GM19351 (cell line): Measurements from ENCODE around the gene NEU1.
"Not testable (repeated sequence)": the region's sequence is repeated elsewhere in the genome, so short reads cannot be mapped to it uniquely, and the experiment has no call there.

Experiments used
- ATAC-seq: cut with Tn5 transposase; IDR thresholded peaks from one replicate; pipeline ENCODE4 v1.9.1; 2021; ENCODE audit warnings: mild to moderate bottlenecking, moderate library complexity; ENCODE audit not compliant: unreplicated experiment

Gene NEU1

DNA sequence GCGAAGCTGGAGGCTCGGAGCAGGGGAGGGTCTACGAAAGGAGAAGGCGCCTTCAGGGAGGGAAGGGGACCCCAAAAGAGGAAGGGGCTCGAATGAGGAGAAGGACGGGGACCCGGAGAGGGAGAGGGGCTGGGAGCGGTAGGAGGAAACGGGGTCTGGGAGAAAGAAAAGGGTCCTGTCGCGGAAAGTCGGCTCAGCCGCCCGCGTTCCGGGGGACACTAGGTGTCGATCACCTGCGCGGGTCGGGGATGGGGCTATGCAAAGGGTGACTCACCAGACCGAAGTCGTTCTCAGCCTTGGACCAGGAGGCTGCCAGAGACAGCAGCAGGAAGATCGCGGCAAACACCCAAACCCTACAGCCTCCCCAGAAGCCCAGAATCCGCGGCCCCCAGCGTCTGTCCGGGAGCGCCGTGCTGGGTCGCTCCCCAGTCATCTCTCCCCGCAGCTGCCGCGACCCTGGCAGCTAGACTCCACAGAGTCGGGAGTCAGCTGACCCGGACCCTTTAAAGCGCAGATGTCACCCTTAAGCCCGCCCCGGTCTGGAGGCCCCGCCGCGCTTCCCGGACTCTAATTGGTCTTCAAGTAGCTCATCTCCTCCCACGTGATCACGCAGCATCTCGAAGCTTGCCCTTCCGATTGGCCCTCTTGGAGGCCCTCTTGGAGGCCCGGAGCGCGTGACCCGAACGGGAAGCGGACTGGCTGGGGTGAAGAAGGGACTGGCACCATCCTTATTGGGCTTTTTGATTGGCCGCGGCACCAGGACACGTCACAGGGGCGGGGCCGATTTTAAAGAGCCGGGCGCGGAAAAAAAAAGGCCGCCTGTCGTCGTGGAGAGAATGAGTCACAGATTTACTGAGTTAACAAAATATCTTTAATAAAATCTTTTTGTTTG, at the start of gene NEU1:
NEU1 (minus strand) TSS at position 478 of the 892 bp plus-strand sequence; CDS start at position 433, 45 bp downstream.
- peak; percentile 93 for ATAC-seq

DNA sequence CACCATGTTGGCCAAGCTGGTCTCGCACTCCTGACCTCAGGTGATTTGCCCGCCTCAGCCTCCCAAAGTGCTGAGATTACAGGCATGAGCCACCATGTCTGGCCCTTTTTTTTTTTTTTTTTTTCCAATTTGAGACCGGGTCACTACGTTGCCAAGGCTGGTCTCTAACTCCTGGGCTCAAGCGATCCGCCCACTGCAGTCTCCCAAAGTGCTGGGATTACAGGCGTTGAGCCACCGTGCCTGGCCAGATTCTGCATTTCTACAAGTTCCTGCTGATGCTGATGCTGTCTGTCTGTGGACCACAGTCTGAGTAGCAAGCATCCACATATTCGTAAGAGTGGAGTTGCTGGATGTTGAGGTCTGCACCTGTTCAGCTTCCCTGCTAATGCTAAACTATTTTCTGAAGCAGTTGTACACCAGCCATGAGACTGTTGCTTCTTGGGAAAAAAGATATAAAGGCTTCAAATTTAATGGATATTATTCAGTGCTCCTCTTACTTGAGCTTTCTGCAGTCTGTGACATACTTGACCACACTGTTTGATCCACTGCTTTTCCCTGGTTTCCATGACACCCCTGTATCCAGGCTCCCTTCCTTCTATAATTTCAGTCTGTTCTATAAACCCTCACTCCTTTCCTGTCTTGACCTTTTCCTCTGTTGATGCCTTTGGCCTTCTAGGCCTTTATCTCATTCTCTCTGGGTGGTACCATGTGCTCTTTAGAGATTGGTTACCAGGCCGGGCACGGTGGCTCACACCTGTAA, 49.4 kb upstream of the NEU1 start:
- ATAC-seq, result no peak

DNA sequence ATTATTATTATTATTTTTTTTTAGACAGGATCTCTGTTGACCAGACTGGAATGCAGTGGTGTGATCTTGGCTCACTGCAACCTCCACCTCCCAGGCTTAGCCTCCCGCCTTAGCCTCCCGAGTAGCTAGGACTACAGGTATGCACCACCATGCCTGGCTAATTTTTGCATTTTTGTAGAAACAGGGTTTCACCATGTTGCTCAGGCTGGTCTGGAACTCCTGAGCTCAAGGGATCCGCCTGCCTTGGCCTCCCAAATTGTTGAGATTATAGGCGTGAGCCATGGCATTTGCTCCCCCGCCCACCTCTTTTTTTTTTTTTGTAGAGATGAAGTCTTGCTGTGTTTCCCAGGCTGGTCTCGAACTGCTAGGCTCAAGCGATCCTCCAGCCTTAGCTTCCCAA, 46.7 kb upstream of the NEU1 start:
- ATAC-seq, result not testable (repeated sequence)

DNA sequence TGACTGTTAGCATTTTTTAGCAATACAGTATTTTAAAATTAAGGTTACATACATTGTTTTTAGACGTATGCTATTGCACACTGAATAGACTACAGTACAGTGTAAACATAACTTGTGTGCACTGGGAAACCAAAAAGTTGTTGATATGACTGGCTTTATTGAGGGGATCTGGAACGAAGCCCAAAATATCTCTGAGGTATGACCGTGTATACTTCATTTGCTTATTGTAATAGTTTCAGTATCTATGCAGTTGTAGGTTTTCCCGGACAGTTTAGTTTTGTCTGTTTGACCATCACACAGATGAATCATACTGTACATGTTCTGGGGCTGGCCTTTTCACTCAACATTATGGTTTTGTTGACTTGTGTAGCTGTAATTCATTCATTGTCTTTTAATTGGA, 46.2 kb upstream of the NEU1 start:
- peak; percentile 85 for ATAC-seq

DNA sequence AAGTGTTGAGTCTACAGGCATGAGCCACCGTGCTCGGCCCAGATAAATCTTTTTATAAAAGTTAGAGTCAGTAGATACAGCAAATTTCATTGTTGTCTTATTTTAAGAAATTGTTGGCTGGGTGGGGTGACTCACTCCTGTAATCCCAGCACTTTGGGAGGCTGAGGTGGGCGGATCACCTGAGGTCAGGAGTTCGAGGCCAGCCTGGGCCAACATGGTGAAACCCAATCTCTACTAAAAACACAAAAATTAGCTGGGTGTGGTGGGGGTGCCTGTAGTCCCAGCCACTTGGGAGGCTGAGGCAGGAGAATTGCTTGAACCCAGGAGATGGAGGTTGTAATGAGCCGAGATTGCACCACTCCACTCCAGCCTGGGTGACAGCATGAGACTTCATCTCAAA, 45.6 kb upstream of the NEU1 start:
- not testable (repeated sequence) for ATAC-seq

DNA sequence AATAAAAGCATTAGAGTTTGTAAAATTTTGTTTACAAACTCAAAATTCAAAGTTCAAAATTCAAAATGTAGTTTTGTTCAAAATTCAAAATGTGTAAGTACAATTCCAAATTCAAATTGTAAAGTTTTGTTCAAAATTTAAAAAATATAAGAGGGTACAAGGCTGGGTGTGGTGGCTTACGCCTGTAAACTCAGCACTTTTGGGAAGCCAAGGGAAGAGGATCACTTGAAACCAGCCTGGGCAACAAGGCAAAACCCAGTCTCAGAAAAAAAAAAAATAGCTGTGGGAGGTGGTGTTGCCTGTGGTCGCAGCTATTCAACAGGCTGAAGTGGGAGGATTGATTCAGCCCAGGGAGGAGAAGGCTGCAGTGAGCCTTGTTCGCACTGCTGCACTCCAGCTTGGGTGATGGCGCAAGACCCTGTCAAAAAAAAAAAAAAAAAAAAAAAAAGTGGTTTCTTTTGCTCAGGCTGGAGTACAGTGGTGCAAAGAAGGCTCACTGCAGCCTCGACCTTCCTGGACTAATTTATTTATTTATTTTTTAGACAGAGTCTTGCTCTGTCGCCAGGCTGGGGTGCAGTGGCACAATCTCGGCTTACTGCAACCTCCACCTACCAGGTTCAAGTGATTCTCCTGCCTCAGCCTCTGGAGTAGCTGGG, 44.7 kb upstream of the NEU1 start:
- ATAC-seq, result no peak

DNA sequence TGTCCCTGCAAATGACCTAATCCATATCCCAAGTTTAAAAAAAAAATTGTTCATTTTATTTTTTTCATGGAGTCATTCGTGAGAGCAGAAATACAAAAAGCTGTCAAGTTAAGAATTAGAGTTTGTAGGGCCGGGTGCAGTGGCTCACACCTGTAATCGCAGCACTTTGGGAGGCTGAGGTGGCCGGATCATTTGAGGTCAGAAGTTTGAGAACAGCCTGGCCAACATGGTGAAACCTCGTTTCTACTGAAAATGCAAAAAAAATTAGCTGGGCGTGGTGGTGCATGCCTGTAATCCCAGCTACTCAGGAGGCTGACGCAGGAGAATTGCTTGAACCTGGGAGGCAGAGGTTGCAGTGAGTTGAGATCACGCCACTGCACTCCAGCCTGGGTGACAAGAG, 44.1 kb upstream of the NEU1 start:
- not testable (repeated sequence) for ATAC-seq

DNA sequence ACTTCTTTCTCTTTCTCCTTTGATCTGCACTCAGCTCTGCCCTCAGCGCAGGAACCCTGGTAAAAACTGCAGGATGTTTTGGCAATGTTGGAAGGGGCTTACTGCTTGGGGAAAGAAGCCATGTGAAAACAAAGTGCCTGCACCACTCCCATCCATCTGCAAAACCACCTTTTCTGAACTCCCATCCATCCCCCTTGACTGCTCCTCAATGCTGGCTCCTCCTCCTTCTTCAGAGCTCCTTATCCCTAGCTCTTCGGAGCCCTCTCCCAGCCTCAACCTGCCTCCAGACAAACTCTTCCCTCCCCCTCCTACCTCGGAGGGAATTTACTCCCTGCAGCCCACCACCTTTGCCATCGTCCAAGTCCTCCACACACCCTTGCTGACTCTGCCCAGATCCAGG, 43.5 kb upstream of the NEU1 start:
- no peak for ATAC-seq

DNA sequence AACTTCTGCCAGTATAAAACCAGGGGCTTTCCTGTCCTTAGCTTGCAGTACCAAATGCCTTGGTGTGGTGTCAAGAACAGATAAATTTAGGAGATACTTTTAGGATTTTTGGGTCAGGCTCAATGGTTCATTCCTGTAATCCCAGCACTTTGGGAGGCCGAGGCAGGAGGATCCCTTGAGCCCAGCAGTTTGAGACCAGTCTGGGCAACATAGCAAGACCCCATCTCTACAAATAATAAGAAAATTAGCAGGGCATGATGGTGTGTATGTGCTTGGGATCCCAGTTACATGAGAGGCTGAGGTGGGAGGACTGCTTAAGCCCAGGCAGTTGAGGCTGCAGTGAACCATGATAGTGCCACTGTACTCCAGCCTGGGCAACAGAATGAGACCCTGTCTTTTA, 42.4 kb upstream of the NEU1 start:
- ATAC-seq, result no peak

DNA sequence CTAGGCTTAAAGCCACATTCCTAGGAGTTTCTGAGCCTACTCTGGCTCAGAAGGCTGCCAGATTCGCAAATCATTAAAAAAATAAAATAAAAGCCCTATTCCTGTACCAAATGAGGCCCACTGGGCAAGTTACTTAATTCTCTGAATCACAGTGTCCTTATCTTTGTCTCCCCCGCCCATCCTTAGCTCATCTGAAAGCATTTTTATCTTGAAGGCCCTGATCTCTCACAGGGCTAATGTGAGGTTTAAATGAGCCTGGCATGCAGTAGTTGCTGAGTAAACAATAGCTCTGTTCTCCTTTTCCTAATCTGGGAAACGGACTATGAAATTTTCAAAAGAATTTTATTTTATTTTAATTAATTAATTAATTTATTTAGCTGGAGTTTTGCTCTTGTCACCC, 41.3 kb upstream of the NEU1 start:
- ATAC-seq, result no peak

DNA sequence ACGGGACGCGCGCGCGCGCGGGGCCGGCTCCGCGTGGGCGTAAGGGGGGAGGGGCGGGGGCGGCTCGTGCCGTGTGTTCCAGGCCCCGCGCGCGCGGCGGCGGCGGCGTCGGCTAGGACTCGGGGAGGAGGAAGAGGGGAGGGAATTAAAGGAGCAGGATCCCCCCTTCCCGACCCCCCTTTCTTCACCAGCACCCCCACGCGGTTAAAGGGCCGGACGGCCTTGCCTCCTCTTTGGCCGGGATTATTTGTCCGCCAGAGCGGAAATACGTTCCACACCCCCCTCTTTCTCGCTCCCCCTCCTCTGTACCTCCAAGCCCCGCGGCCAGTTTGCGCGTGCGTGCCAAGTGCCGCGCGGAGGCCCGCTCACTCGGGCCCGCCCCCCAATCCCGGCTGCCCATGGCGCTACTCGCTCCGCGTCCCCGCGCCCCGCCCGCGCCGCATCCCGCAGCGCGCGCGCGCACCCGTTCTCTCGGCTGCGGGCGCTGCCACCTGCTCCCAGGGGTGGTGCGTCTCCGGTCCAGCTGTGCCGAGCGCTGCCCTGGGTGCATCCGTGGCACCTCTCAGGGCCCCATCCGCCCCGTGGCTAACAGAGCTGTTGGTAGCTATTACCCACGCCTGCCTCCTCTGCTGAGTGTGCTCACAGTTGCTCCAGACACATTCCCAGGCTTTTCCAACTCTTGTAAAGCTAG, 39.5 kb upstream of the NEU1 start, which contains the start of gene ZBTB12:
ZBTB12 (minus strand) TSS at position 134 of the 691 bp plus-strand sequence. CDS start 781 bp downstream, outside the sequence.
- peak; percentile 53 for ATAC-seq

DNA sequence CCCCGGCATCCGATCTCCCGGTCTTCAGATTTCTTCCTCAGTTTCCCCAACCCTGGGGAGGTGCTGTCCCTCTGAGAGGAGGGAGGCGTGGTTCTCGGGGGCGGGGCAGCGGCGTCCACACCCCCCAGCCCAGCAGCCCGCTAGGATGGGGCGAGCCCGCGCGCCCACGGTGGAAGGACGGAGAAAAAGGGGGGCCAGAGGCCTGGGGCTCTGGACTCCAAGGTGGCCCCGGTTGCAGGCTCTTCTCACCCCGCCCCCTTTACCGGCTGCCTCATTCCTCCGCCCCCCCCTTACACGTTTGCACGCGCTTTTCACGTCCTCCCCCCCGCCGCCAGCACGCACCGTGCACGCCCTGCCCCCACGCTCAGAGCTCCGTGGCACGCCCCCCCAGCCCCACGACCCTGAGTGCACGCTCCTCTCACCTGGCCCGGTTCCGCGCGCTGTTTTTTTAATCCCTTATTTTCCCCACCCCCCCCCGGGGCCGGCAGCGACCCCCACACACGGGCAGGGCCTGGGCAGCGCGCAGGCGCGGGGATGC, 38.9 kb upstream of the NEU1 start:
- ATAC-seq, result no peak

DNA sequence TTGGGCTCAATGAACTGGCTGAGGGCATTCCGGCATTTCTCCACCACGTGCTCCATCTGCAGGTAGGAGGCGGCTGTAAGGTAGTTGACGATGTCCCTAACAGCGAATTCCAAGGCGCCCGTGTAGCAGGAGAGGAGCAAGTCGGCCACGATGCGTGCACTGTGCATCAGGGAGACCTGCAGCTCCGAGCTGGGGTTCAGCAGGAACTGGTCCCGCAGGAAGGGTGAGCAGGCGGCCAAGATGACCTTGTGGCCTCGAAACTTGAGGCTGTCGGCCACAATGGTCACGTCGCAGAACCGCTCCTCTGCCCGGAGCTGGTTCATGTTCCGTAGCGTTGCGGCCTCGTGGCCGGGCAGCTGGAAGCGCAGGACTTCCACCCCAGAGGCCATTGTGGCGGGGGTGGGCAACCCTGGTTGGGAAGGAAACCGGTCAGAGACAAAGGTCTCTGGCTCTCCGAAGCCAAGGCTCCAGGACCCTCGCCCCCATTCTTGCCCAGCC, 38.3 kb upstream of the NEU1 start:
- no peak for ATAC-seq

DNA sequence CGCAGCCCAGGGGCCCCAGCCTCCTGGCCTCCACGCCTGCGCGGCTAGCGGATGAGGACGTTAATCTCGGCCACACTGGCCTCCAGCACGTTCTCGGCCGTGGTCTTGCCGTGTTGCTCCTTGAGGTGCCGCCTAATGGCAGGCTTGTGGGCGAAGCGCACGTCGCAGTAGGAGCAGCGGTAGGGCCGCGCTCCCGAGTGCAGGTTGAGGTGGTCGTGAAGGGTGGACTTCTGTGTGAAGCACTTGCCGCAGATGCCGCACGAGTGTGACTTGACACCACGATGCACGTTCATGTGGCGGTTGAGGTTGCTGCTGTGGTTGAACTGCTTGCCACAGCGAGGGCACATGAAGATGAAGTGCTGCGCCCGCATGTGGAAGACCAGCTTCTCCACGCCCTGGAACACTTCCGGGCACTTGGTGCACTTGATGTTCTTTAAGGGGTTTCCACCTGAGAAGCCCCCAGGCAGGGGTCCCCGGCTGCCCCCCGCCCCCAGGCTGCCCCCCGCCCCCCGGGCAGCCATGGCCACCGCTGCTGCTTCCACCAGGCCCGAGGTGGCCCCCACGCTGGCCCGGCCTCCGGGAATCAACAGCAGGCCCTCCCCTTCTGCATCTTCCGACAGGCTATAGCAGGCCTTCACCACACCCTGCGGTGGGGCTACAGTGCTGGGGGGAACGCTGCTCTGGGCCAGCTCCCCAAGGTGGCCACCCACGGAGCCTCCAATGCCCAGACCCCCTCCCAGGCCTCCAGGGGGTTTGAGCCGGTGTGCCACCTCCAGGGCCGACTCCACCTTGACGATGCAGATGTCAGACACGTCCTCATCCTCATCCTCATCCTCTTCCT, 37.5 kb upstream of the NEU1 start:
- ATAC-seq, result no peak

DNA sequence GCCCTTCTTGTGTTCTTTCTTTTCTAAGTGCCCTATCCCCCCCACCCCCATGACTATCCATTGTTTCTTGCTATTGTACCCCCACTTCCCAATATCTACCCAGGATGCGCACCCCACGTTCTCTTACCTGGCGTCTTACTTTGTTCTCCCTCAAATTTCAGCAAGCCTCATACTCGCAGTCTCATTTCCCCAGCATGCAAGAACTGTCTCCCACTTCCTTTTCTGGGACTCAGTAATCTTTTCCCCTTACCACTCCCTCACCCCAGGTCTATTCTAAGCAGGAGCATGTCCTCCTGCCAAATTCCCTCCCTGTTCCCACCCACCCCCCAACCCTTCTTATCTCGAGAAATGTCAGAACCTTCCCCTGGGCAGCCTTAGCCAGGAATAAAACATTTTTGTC, 36.6 kb upstream of the NEU1 start:
- ATAC-seq, result no peak

DNA sequence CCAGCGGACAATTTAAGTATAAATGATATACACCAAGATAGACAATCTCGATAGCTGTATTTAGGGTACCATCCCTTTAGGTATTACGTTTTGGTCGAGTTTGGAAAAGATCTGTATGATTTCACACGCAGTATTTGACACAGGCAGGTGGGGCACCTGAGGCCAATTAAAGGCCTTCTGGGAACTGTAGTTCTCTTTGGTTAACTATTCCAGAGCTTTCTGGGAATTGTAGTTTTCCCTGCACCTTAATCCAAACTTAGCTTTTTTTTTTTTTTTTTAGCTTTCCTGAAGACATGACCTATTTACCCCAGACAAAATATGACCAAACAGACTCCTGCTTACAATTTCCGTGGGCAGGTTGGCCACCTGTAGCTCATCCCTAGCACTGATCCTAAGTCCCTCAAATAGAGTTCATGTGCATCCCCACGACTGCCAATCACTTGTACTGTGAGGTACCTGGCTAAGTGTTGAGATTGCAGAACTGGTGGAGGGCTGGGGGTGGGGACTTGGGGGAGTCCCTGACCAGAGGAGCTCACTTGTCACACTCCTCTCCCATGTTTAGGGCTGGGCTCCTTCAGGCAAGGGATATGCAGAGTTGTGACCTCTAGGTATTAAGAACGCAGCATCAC, 35.9 kb upstream of the NEU1 start:
- no peak for ATAC-seq

DNA sequence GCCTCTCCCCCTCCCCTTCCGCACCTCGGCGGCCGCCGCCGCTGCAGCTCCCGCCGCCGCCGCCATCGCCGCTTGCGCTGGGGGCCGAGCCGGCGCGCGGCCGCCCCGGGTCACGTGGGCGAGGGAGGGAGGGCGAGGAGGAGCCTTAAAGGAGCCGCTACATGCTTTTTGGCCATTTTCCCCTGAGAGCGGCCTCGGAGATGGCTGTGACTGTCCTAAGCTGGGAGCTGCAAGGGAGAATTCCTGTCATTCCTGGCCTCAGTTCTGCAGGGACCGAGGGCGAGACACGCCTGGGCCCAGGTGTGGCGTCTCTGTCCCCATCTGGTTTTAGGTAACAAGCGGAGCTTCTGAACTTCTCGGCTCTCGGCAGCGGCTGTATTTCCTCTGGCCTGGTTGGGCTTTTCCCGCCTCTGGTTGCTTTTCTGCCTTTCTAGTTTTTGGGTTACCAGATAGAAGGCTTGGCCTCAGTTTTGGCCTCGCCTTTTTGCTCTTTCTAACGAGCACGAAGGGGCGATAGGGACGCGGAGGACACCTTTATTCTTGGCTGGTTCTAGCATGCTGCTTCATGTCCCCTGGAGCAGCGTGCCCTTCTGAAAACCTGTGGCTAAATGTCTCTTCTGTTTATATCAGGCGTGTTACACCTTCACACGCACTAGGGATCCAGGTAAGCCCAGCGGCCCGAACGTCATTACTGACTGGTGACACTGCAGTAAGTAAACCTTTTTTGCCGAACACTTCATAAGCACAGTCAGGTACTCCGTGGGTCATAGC, 35.2 kb upstream of the NEU1 start, which contains the start of gene EHMT2:
EHMT2 (minus strand) TSS at position 87 of the 771 bp plus-strand sequence; CDS start at position 66, 21 bp downstream.
- ATAC-seq, result peak; percentile 57
